Activated T-cell treated with anti-CD3 and anti-CD28 coated beads, Interleukin-2, amount 50 U/mL, for 72 hours (primary cell): Measurements from ENCODE around the gene HTR4. TPM values are rescaled to one million over a fixed set of nuclear protein-coding genes. Genes with fewer than 3 reads are reported as not detected.

ENCODE experiments used
- ATAC-seq, 2 donors: fragments of 150-1000 bp; cut with Tn5 transposase; replicated peaks in 1 of 2; 2 replicates each; pipeline ENCODE4 v1.10.0; 2021; ENCODE audit warnings: moderate library complexity in 2 of 2, mild to moderate bottlenecking in 1 of 2
- DNase-seq, 2 donors: peaks; one replicate each; pipeline ENCODE4 v3.0.0; 2021 to 2022; ENCODE audit warnings: mixed read lengths in 1 of 2
- H3K27ac Mint-ChIP-seq: one replicate; pipeline ENCODE4 v1.8.0; 2022; ENCODE audit warnings: mild to moderate bottlenecking, moderate library complexity, mixed read lengths
- H3K27me3 Mint-ChIP-seq: one replicate; pipeline ENCODE4 v1.8.0; 2022; ENCODE audit warnings: low read depth, mixed read lengths
- H3K36me3 Mint-ChIP-seq, 2 donors: one replicate each; pipeline ENCODE4 v1.8.0; 2022; ENCODE audit warnings: mixed read lengths in 2 of 2, mild to moderate bottlenecking in 1 of 2; ENCODE audit not compliant: insufficient read depth in 2 of 2
- H3K4me1 Mint-ChIP-seq: one replicate; pipeline ENCODE4 v1.8.0; 2022; ENCODE audit warnings: low read depth, mixed read lengths
- H3K4me3 Mint-ChIP-seq, 2 donors: one replicate each; pipeline ENCODE4 v1.8.0; 2022; ENCODE audit warnings: mild to moderate bottlenecking in 2 of 2, mixed read lengths in 2 of 2, moderate library complexity in 2 of 2
- H3K9me3 Mint-ChIP-seq, 2 donors: one replicate each; pipeline ENCODE4 v1.8.0; 2022; ENCODE audit warnings: mixed read lengths in 2 of 2
- total RNA-seq, 2 donors: library from RNA; stranded (reverse); gene quantifications; one replicate each; pipeline ENCODE4 v1.2.3, GENCODE V29; 2022

The HTR4 gene
- total RNA-seq, 2 donors from 2014 or later, result not detected

- Mint-ChIP-seq H3K27ac (no peak overlapping the region), H3K4me1 (peaks cover 37% of the 10 kb centered on the region), H3K4me3 (no peak overlapping the region), H3K36me3 (peaks cover 0 to 1% of the 10 kb centered on the region in 2 donors), H3K27me3 (peaks cover 47% of the 10 kb centered on the region), H3K9me3 (no peaks in the 10 kb centered on the region)
- ATAC-seq (no peak), DNase-seq (no peak)
These were observed 31.2 kb downstream of the HTR4 start for GRCh38 chr5:148623101-148623500.

DNA sequence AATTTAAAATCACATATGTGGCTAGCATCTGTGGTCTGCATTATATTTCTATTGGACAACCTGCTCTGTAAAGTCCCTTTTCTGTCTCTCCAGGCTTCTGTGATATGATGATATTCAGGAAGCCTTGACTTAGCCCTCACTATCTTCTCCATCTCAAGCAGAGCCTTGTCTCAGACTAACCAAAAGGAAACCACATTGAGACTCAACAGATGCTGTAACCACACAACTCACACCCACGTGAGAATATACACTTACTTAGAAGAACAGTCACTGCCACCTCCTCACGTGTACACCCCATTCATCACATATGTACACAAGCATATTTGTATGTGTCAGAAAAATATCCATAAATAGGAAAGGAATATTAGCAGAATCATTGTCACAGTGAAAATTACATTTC lies 33.6 kb downstream of the HTR4 start:
- H3K27me3 Mint-ChIP-seq, result peaks cover 49% of the 10 kb centered on the region
- ATAC-seq (peak; percentile 98 to 99), DNase-seq (peak; percentile 15 to 29)
- peaks cover 37% of the 10 kb centered on the region for H3K4me1 Mint-ChIP-seq
- H3K4me3 Mint-ChIP-seq, result peak overlapping the region in 1 of 2 donors; percentile 40
- no peaks in the 10 kb centered on the region for H3K9me3 Mint-ChIP-seq
- peaks cover 0 to 1% of the 10 kb centered on the region in 2 donors for H3K36me3 Mint-ChIP-seq
- H3K27ac Mint-ChIP-seq, result no peak overlapping the region

DNA sequence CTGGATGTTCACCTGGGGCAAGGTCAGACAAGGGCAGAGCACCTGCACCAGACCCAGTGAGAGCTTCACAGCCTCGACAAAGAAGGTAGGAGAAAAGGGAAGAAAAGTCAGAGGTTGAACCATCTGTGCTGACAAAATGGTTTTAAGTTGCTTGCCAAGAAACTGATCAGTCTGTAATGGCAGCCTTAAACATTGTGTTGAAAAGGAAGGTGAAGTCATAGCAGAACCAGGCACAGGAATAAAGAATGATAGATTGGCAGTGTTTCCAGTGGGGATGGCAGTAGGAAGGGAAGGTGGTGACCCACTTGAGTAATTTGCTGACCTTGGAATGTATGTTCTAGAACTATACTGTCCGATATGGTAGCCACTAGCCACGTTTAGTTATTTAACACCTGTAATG lies 34.2 kb downstream of the HTR4 start:
- no peaks in the 10 kb centered on the region for H3K9me3 Mint-ChIP-seq
- DNase-seq, result no peak
- H3K27me3 Mint-ChIP-seq, result peaks cover 47% of the 10 kb centered on the region
- H3K4me1 Mint-ChIP-seq, result peaks cover 37% of the 10 kb centered on the region
- no peak for ATAC-seq
- peaks cover 0 to 1% of the 10 kb centered on the region in 2 donors for H3K36me3 Mint-ChIP-seq
- H3K27ac Mint-ChIP-seq, result no peak overlapping the region
- peak overlapping the region; percentile 23 to 40 for H3K4me3 Mint-ChIP-seq

DNA sequence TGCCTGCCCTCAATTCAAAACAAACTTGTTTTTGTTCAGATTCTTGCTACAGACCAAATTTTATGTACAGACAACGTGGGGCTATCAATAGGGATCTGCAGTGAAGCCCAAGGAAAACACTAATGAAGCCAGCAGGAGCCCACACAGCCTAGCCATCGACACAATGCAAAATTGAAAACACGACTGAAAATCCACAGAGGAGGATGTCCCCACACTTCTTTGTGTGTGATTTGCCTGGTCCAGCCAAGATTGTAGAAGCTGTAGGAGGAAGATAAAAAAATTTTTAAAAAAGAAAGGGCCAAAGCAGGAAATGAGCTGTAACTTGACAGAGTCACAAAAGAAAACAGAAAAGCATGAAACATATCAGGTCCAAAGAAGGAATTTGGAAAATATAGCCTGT lies 34.8 kb downstream of the HTR4 start:
- peaks cover 37% of the 10 kb centered on the region for H3K4me1 Mint-ChIP-seq
- DNase-seq (no peak), ATAC-seq (no peak)
- H3K27me3 Mint-ChIP-seq, result peaks cover 42% of the 10 kb centered on the region
- peak overlapping the region in 1 of 2 donors; percentile 40 for H3K4me3 Mint-ChIP-seq
- peak overlapping the region; percentile 31 for H3K27ac Mint-ChIP-seq
- no peaks in the 10 kb centered on the region for H3K9me3 Mint-ChIP-seq
- H3K36me3 Mint-ChIP-seq, result peaks cover 0 to 1% of the 10 kb centered on the region in 2 donors

- no peak for DNase-seq
- Mint-ChIP-seq H3K9me3 (no peaks in the 10 kb centered on the region), H3K4me1 (peaks cover 20% of the 10 kb centered on the region), H3K27ac (no peak overlapping the region), H3K36me3 (peaks cover 0 to 1% of the 10 kb centered on the region in 2 donors), H3K27me3 (peaks cover 19% of the 10 kb centered on the region), H3K4me3 (no peak overlapping the region)
- ATAC-seq, result no peak
These were observed 38.6 kb downstream of the HTR4 start for GRCh38 chr5:148615644-148616275.

DNA sequence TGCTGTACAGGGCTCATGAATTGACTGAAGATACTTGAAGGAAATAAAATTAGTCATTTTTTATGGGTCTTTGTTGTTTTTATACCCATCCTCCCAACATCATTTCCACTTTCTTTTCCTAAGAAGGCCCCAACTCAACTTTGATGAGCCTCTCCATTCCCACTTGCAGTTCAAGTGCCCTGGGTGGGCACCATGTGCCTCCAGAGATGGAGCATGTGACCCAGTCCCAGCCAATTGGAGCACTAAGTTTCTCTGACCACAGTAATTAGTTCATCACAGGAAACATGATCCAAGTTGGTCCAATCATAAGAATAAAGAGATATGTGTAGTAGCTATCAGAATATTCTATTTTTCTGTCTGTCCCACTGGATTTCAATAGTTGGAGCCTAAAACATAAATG lies 46.9 kb downstream of the HTR4 start:
- Mint-ChIP-seq H3K27ac (no peak overlapping the region), H3K4me3 (no peak overlapping the region), H3K36me3 (no peaks in the 10 kb centered on the region), H3K4me1 (no peaks in the 10 kb centered on the region), H3K9me3 (no peaks in the 10 kb centered on the region), H3K27me3 (no peaks in the 10 kb centered on the region)
- DNase-seq, result no peak
- ATAC-seq, result no peak

GRCh38 chr5:148606296-148606695 lies 48.0 kb downstream of the HTR4 start:
- H3K27ac Mint-ChIP-seq, result no peak overlapping the region
- ATAC-seq (no peak), DNase-seq (no peak)
- H3K36me3 Mint-ChIP-seq, result no peaks in the 10 kb centered on the region
- no peak overlapping the region for H3K4me3 Mint-ChIP-seq
- H3K4me1 Mint-ChIP-seq, result no peaks in the 10 kb centered on the region
- no peaks in the 10 kb centered on the region for H3K9me3 Mint-ChIP-seq
- H3K27me3 Mint-ChIP-seq, result no peaks in the 10 kb centered on the region

DNA sequence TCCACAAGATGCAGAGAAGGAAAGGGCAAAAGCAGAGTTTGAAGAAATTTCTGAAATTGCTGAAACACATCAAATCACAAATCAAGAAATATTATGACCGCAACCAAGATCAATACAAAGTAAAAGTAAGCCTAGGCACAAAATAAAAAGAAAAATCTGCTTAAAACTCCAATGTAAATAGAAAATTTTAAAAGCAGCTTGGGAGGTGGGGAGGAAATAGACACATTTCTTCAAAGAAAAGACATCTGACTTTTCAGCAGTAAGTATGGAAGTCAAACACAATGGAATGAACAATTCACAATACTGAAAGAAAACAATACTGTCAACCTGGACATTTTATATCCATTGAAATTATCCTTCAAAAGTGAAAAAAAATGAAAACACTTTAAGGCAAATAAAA lies 55.1 kb downstream of the HTR4 start:
- DNase-seq (no peak), ATAC-seq (no peak)
- Mint-ChIP-seq H3K27me3 (peaks cover 7% of the 10 kb centered on the region), H3K9me3 (peaks cover 0 to 10% of the 10 kb centered on the region in 2 donors), H3K36me3 (peaks cover 6 to 8% of the 10 kb centered on the region in 2 donors), H3K4me3 (no peak overlapping the region), H3K4me1 (no peaks in the 10 kb centered on the region), H3K27ac (peak overlapping the region; percentile 54)

GRCh38 chr5:148595697-148596096 lies 58.6 kb downstream of the HTR4 start:
- DNase-seq (no peak), ATAC-seq (no peak)
- H3K36me3 Mint-ChIP-seq, result peaks cover 6 to 8% of the 10 kb centered on the region in 2 donors
- H3K9me3 Mint-ChIP-seq, result peaks cover 0 to 10% of the 10 kb centered on the region in 2 donors
- no peak overlapping the region for H3K4me3 Mint-ChIP-seq
- H3K4me1 Mint-ChIP-seq, result no peaks in the 10 kb centered on the region
- H3K27me3 Mint-ChIP-seq, result peaks cover 13% of the 10 kb centered on the region
- no peak overlapping the region for H3K27ac Mint-ChIP-seq

DNA sequence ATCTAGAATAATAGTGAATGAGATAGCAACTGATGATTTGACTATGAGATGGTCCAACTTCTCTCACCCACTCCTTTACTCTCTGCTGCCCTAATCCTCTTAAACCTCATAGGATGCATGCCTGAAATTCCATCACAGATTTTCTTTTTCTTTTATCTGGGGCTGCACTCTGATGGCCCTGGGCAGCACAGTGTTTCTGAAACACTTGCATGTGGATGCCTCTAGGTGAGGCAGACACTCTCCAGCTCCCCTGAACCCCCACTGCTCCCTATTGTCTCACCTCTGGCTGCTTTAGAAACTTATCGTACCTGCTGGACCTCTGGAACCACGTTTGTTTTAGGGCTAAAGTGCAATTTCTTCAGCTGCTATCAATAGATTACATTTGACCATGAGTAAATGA lies 67.5 kb downstream of the HTR4 start:
- Mint-ChIP-seq H3K36me3 (no peaks in the 10 kb centered on the region), H3K9me3 (no peaks in the 10 kb centered on the region), H3K27ac (no peak overlapping the region), H3K27me3 (no peaks in the 10 kb centered on the region), H3K4me1 (no peaks in the 10 kb centered on the region), H3K4me3 (no peak overlapping the region)
- no peak for DNase-seq
- no peak for ATAC-seq

DNA sequence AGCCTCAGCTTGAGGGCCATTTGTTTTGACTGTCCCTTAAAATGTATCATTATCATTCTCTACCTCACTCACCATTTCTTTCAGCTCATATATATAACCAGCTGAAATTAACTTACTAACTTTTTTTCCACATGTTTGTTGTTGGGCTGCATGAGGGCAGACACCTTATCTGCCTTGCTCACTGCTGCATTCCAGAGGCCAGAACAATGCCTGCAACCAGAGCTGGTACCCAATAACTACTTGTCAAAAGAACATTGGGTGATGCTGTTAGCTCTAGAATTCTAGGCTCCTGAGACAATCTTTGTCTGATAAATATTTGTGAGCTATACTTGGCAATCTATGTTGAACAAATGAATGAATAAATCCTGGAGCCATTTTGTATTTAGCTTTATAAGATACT lies 68.3 kb downstream of the HTR4 start:
- Mint-ChIP-seq H3K27ac (no peak overlapping the region), H3K36me3 (no peaks in the 10 kb centered on the region), H3K4me3 (no peak overlapping the region)

DNA sequence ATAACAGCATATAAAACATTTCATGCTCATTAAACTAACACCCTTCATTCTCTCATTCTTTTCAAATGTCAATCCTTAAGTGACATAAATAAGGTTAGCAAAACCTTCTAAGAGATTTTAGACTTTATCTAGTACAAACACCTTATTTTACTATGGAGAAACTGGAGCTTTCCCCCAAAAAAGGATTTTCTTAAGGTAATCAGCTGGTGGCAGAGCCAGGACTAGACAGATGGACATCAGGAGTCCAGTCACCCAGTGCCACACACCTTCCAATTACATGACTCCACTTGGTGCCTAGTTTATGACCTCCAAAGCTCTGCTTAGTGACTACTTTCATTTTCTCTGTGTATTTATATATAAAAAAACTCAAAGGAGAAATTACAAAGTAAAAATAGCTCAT lies 70.2 kb downstream of the HTR4 start:
- Mint-ChIP-seq H3K4me3 (no peak overlapping the region), H3K9me3 (peaks cover 0 to 2% of the 10 kb centered on the region in 2 donors), H3K27me3 (no peaks in the 10 kb centered on the region), H3K36me3 (no peaks in the 10 kb centered on the region), H3K4me1 (no peaks in the 10 kb centered on the region), H3K27ac (no peak overlapping the region)
- DNase-seq (no peak), ATAC-seq (no peak)

More for the DNA sequence above, 68.3 kb downstream of the HTR4 start:
- DNase-seq, result no peak
- Mint-ChIP-seq H3K4me1 (no peaks in the 10 kb centered on the region), H3K9me3 (no peaks in the 10 kb centered on the region), H3K27me3 (no peaks in the 10 kb centered on the region)
- ATAC-seq, result no peak

DNA sequence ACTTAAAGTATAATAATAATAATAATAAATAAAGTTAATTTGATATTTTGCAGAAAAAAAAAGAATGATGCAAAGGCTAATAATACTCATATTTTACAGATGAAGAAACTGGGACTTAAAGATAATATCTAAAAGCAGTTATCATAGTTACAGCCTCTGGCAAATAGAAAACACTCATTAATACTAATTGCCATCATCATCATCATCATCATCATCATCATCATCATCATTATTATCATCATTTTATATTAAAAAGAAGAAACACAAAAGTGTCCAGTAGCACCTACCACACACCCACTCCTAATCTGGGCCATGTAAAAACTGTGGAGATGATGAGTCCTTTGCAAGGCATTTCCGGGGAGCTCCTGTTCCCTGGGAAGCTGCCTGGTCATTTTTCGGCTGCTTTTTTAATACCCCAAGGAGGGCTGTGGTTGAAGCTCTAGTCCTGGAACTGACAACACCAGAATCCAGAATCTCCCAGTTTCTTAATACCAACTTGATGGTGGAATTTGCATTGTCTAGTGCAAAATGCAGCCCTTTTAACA lies 70.8 kb downstream of the HTR4 start:
- no peaks in the 10 kb centered on the region for H3K36me3 Mint-ChIP-seq
- no peaks in the 10 kb centered on the region for H3K4me1 Mint-ChIP-seq
- no peak overlapping the region for H3K27ac Mint-ChIP-seq
- peaks cover 0 to 2% of the 10 kb centered on the region in 2 donors for H3K9me3 Mint-ChIP-seq
- H3K27me3 Mint-ChIP-seq, result no peaks in the 10 kb centered on the region
- H3K4me3 Mint-ChIP-seq, result no peak overlapping the region
- DNase-seq (no peak), ATAC-seq (no peak)

DNA sequence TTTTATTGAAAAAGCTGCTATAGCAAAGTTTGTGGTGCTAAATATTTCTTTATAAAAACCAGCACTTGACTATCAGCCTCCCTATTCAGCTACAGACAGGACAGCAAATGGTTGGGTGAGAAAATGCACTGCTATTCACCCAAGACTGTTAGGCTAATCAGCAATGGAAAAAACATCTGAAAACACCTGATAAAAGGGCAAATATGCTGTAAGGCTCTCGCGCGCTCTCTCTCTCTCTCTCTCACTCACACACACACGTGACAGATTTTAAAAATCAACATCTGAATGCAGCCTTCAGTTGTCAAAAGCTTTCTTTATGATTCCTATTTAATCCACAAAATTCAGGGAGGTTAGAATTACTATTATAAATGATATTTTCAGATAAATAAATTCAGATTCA lies 80.2 kb downstream of the HTR4 start:
- no peak for DNase-seq
- Mint-ChIP-seq H3K27ac (no peak overlapping the region), H3K4me3 (no peak overlapping the region), H3K4me1 (no peaks in the 10 kb centered on the region), H3K9me3 (no peaks in the 10 kb centered on the region), H3K36me3 (no peaks in the 10 kb centered on the region), H3K27me3 (peaks cover 19% of the 10 kb centered on the region)
- no peak for ATAC-seq
